ENCODE results near the gene GPR137. TPM values are rescaled to one million over a fixed set of nuclear protein-coding genes. Genes with fewer than 3 reads are reported as not detected.

GPR137 gene
- total RNA-seq, 1 experiment from 2014 or later = 32.4 TPM

DNA sequence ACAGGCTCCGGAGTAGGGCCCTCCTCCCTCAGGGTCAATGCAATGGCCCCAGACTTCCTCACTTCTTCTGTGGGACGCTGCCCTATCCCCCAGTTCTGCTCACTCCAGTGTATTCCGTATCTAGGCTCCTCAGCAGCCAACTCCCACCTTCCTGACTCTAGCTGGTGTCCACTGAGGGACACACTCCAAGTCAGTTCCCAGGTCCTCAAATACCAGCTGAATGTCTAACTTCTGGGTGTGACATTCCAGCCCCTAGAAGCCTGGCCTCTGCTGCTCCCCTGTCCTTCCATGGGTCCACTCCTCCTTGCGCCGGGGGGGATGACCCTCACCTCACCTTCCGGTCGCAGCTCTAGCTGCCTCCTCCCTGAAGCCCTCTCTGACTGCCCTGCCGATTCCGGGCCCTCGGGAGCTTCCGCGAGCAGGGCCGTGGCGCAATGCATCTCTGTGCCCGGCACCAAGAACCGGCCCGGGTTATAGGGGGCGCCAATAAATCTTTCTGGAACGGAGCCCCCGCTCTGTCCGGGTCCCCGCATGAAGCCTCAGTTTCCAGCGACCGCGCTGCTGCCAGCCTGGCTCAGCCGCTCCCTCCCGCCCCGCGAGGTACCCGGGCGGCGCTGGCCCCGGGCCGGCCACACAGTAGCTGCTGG lies 16.6 kb upstream of the GPR137 start:
- POLR2A ChIA-PET (ENCODE audit: unreplicated experiment) = no interaction called here
- H3K4me2 ChIP-seq (ENCODE audit: low read length) = peak overlapping the region; percentile 82
- H3K4me3 ChIP-seq (ENCODE audit: low read length) = peak overlapping the region; percentile 69
- H3F3A ChIP-seq (ENCODE audit: low read length, unreplicated experiment) = no peaks in the 10 kb centered on the region
- ATAC-seq (peak; percentile 3), DNase-seq (peak; percentile 50)
- CTCF ChIA-PET = no interaction called here
- H3K27ac ChIP-seq (ENCODE audit: low read length) = peak overlapping the region; percentile 59
- peak overlapping the region; percentile 76 for H2AFZ ChIP-seq (ENCODE audit: low read length)
- H3K9ac ChIP-seq (ENCODE audit: low read length) = peak overlapping the region; percentile 74
- peaks cover 35% of the 10 kb centered on the region for H3K4me1 ChIP-seq (ENCODE audit: insufficient read depth, low read length)
- H3K79me2 ChIP-seq (ENCODE audit: low read length) = peaks cover 14% of the 10 kb centered on the region; the same call in 1 of the 2 replicates
- intact Hi-C loops (cut with micrococcal nuclease) = no loop called here
- no peaks in the 10 kb centered on the region for H3K9me2 ChIP-seq (replicated peaks; ENCODE audit: low read length)
- no peaks in the 10 kb centered on the region for H4K20me1 ChIP-seq (ENCODE audit: low read length)
- H3K36me3 ChIP-seq (ENCODE audit: low read depth, low read length) = peaks cover 5% of the 10 kb centered on the region; the same call in 1 of the 2 replicates
- TF ChIP-seq EZH2 (IDR thresholded peaks at IDR 0.05; ENCODE audit: low read length, unreplicated experiment) (no peak), EZH2phosphoT487 (IDR thresholded peaks at IDR 0.05; ENCODE audit: borderline replicate concordance, low read length) (no peak)
- TF ChIP-seq, protein P1, sequence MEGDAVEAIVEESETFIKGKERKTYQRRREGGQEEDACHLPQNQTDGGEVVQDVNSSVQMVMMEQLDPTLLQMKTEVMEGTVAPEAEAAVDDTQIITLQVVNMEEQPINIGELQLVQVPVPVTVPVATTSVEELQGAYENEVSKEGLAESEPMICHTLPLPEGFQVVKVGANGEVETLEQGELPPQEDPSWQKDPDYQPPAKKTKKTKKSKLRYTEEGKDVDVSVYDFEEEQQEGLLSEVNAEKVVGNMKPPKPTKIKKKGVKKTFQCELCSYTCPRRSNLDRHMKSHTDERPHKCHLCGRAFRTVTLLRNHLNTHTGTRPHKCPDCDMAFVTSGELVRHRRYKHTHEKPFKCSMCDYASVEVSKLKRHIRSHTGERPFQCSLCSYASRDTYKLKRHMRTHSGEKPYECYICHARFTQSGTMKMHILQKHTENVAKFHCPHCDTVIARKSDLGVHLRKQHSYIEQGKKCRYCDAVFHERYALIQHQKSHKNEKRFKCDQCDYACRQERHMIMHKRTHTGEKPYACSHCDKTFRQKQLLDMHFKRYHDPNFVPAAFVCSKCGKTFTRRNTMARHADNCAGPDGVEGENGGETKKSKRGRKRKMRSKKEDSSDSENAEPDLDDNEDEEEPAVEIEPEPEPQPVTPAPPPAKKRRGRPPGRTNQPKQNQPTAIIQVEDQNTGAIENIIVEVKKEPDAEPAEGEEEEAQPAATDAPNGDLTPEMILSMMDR (conservative IDR thresholded peaks at IDR 0.05; ENCODE audit: low read depth, low read length) = no peak
- H3K27me3 ChIP-seq (ENCODE audit: low read length) = no peaks in the 10 kb centered on the region
- no peaks in the 10 kb centered on the region for H3K9me3 ChIP-seq (ENCODE audit: low read length)
- BruUV-seq (replicated peaks) = no TSS peak

DNA sequence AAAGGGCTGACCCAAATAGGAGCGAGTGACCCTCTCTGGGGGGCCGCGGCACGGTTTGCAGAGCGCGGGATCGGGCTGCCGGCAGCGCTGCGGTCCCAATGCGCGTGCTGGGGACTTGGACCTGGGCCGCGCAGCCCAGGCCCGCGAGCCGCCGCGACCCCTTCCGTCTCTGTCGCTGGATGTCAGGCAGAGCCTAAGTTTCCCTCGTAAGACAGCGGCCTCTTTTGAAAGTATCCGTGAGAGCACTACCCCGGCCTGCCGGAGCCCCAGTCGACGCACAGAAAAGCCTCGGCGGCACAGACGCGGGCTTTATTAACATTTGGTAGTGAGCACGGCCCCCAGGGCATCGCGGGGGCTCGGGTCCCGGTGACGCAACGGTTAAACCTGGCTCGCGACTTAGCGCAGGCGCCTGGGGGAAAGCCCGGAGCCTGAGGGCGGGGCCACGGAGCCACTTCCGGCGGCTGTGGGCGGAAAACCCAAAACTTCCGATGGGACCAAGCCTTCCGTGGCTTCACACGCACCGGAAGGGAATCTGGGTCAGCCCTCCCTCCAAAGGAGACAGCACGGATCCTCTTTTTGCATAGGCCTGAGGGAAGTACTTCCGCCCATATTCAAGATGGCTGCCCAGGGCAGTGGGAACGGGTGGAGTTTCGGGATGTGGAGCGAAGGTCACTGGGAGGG lies 16.0 kb upstream of the GPR137 start:
- H3K27ac ChIP-seq (ENCODE audit: low read length) = peak overlapping the region; percentile 83
- TSS peak; percentile 55 for BruUV-seq (replicated peaks)
- H3K4me3 ChIP-seq (ENCODE audit: low read length) = peak overlapping the region; percentile 69
- H3K4me2 ChIP-seq (ENCODE audit: low read length) = peak overlapping the region; percentile 83
- H3K36me3 ChIP-seq (ENCODE audit: low read depth, low read length) = peaks cover 5% of the 10 kb centered on the region; the same call in 1 of the 2 replicates
- H3K27me3 ChIP-seq (ENCODE audit: low read length) = no peaks in the 10 kb centered on the region
- H3K4me1 ChIP-seq (ENCODE audit: insufficient read depth, low read length) = peaks cover 35% of the 10 kb centered on the region
- H3F3A ChIP-seq (ENCODE audit: low read length, unreplicated experiment) = no peaks in the 10 kb centered on the region
- H4K20me1 ChIP-seq (ENCODE audit: low read length) = no peaks in the 10 kb centered on the region
- no peaks in the 10 kb centered on the region for H3K9me2 ChIP-seq (replicated peaks; ENCODE audit: low read length)
- ChIA-PET POLR2A (ENCODE audit: unreplicated experiment) (interaction anchor here (0.6 kb wide), 2 partner anchors 10 to 62 kb away, joined by 3 read pairs; no protein-coding TSS in a partner anchor), CTCF (interaction anchor here (0.7 kb wide), 1 partner anchor 516 kb away, joined by 4 read pairs; no protein-coding TSS in a partner anchor)
- peaks cover 14% of the 10 kb centered on the region; the same call in 1 of the 2 replicates for H3K79me2 ChIP-seq (ENCODE audit: low read length)
- no peaks in the 10 kb centered on the region for H3K9me3 ChIP-seq (ENCODE audit: low read length)
- no peak for TF ChIP-seq EZH2phosphoT487 (IDR thresholded peaks at IDR 0.05; ENCODE audit: borderline replicate concordance, low read length)
- TF ChIP-seq EZH2 (IDR thresholded peaks at IDR 0.05; ENCODE audit: low read length, unreplicated experiment) = no peak
- peak overlapping the region; percentile 79 for H3K9ac ChIP-seq (ENCODE audit: low read length)
- peak; percentile 80 for ATAC-seq
- H2AFZ ChIP-seq (ENCODE audit: low read length) = peak overlapping the region; percentile 76
- DNase-seq = peak; percentile 100
- intact Hi-C loops (cut with micrococcal nuclease) = loop anchor here (2.0 kb wide), 3 partner anchors 15 to 35 kb away; partner anchors contain the start of genes BAD, ESRRA, GPR137 and PPP1R14B

DNA sequence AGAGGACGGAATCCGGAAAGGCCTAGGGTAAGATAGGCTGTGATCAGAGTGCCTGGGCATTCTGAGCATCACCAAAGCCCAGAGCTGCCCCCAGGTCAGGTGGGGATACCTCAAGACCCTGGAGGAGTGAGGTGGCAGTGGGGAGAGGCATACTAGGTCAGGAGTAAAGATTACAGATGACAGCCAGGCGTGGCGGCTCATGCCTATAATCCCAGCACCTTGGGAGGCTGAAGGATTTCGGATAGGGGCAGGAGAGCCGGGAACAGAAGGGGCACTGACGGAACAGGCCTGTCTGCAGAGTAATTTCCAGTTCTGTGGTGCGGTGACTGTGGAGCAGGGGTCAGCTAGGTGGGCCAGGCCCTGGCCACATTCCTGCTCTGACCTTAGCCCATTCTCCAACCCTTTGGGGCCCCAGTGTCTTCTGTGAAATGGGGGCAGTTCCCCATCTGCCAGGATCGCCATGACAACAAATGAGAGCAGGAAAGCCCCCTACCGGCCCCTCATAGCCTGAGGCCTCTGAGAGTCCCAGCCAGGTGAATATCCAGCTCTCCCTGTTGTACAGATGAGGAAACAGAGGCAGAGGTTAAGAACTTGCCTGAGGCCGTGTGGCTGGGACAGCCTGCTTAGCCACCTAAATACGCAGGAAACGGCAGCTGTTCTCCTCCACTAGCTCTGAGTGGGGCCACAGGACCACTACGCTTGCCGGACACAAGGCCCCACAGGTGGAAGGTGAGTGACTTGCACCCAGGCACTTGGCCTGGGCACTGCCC lies 10.4 kb upstream of the GPR137 start:
- Histone ChIP-seq H3K4me1 (ENCODE audit: insufficient read depth, low read length) (peaks cover 31% of the 10 kb centered on the region), H3K4me2 (ENCODE audit: low read length) (no peak overlapping the region), H3K4me3 (ENCODE audit: low read length) (no peak overlapping the region), H3K79me2 (ENCODE audit: low read length) (peaks cover 14% of the 10 kb centered on the region; the same call in 1 of the 2 replicates), H3F3A (ENCODE audit: low read length, unreplicated experiment) (no peaks in the 10 kb centered on the region), H3K27me3 (ENCODE audit: low read length) (no peaks in the 10 kb centered on the region), H2AFZ (ENCODE audit: low read length) (no peak overlapping the region), H3K36me3 (ENCODE audit: low read depth, low read length) (peaks cover 8% of the 10 kb centered on the region), H3K27ac (ENCODE audit: low read length) (no peak overlapping the region), H4K20me1 (ENCODE audit: low read length) (no peaks in the 10 kb centered on the region), H3K9me3 (ENCODE audit: low read length) (no peaks in the 10 kb centered on the region), H3K9me2 (replicated peaks; ENCODE audit: low read length) (no peaks in the 10 kb centered on the region), H3K9ac (ENCODE audit: low read length) (no peak overlapping the region)
- no TSS peak for BruUV-seq (replicated peaks)
- intact Hi-C loops (cut with micrococcal nuclease) = no loop called here
- ATAC-seq = no peak
- ChIA-PET POLR2A (ENCODE audit: unreplicated experiment) (no interaction called here), CTCF (interaction anchor here (0.6 kb wide), 1 partner anchor 23 kb away, joined by 4 read pairs; no protein-coding TSS in a partner anchor)
- no peak for DNase-seq
- TF ChIP-seq EZH2 (IDR thresholded peaks at IDR 0.05; ENCODE audit: low read length, unreplicated experiment) = no peak
- TF ChIP-seq, protein P1 (conservative IDR thresholded peaks at IDR 0.05; ENCODE audit: low read depth, low read length) = no peak
- no peak for TF ChIP-seq EZH2phosphoT487 (IDR thresholded peaks at IDR 0.05; ENCODE audit: borderline replicate concordance, low read length)

All from PC-3 (cell line).